K562 (cell line): Measurements from ENCODE around the gene TCF12. TPM values are rescaled to one million over a fixed set of nuclear protein-coding genes. Genes with fewer than 3 reads are reported as not detected.

Source experiments
- ATAC-seq: fragments of 200-7000 bp; cut with Tn5 transposase; 3 replicates; pipeline ENCODE4 v1.9.1; 2020; ENCODE audit warnings: moderate library complexity
- BruUV-seq: library from RNA; stranded (reverse); fragments of 400-500 nt; replicated peaks from 2 replicates; lab custom pipeline; 2021; lab: Mats Ljungman, UMichigan
- CTCF ChIA-PET: fragments of 300-600 bp; formaldehyde crosslinking; extraction: SDS; loops from one replicate; lab custom pipeline; 2021; ENCODE audit warnings: low intra/inter-chr PET ratio; lab: Yijun Ruan, JAX
- POLR2A ChIA-PET: fragments of 300-600, 350-650 bp; sonication (Branson Sonifier 250); formaldehyde crosslinking; extraction: SDS; loops from one replicate; lab custom pipeline; 2021; ENCODE audit warnings: antibody characterized with exemption, inconsistent platforms; lab: Yijun Ruan, JAX
- DNase-seq, 4 experiments: peaks; one replicate each; pipeline versions ENCODE4 v3.0.0 to v3.0.0-alpha.2; 2011 to 2018; ENCODE audit warnings: low spot score in 3 of 4, mixed read lengths in 3 of 4; ENCODE audit errors: extremely low read depth in 1 of 4
- FAIRE-seq: peaks from 2 replicates; lab custom pipeline; 2011; peaks lifted over from hg19 to GRCh38; lab: Jason Lieb, UNC
- H2AFZ ChIP-seq: 2 replicates; pipeline ENCODE4 v1.6.0; 2011; ENCODE audit warnings: low read depth, low read length, control low read depth, inconsistent platforms
- H3K27ac ChIP-seq: fragments of 200-600 bp; 3 replicates; pipeline ENCODE4 v1.8.0; 2011; ENCODE audit warnings: low read depth, mild to moderate bottlenecking, control low read depth, inconsistent platforms, low read length, moderate library complexity, mixed read lengths; ENCODE audit errors: extremely low read depth
- H3K27me3 ChIP-seq, 2 experiments: fragments of 300-600 bp in 1 of 2; 2 replicates in 1 of 2; 3 replicates in 1 of 2; pipeline versions ENCODE4 v1.6.0 to v1.8.0; 2011; ENCODE audit warnings: inconsistent platforms in 2 of 2, low read length in 2 of 2, mild to moderate bottlenecking in 1 of 2, mixed read lengths in 1 of 2, moderate library complexity in 1 of 2; ENCODE audit not compliant: control insufficient read depth in 2 of 2, insufficient read depth in 2 of 2
- H3K36me3 ChIP-seq: fragments of 300-600 bp; 3 replicates; pipeline ENCODE4 v1.8.0; 2011; ENCODE audit warnings: mild to moderate bottlenecking, low read length, inconsistent platforms; ENCODE audit not compliant: control insufficient read depth, insufficient read depth
- H3K4me1 ChIP-seq, 2 experiments: fragments of 200-600 bp in 1 of 2; replicated peaks in 1 of 2; 2 replicates in 1 of 2; 3 replicates in 1 of 2; pipeline versions ENCODE4 v1.5.1 to v1.8.0; 2011; ENCODE audit warnings: inconsistent platforms in 2 of 2, low read length in 2 of 2, mild to moderate bottlenecking in 1 of 2, mixed read lengths in 1 of 2, moderate library complexity in 1 of 2; ENCODE audit not compliant: control insufficient read depth in 2 of 2, insufficient read depth in 2 of 2
- H3K4me2 ChIP-seq: 2 replicates; pipeline ENCODE4 v1.6.1; 2011; ENCODE audit warnings: low read length, control low read depth, inconsistent platforms, mixed read lengths; ENCODE audit not compliant: insufficient read depth
- H3K4me3 ChIP-seq: fragments of 200-600 bp; sonication (generic), shearing (Covaris generic); 2 replicates; pipeline ENCODE4 v1.5.1; 2016; ENCODE audit warnings: control low read depth, inconsistent platforms
- H3K79me2 ChIP-seq: fragments of 200-600 bp; 3 replicates; pipeline ENCODE4 v1.8.0; 2011; ENCODE audit warnings: low read length, inconsistent platforms; ENCODE audit not compliant: control insufficient read depth, insufficient read depth
- H3K9ac ChIP-seq, 2 experiments: 2 replicates each; pipeline versions ENCODE4 v1.6.0 to v1.6.1; 2011; ENCODE audit warnings: low read depth in 2 of 2, low read length in 2 of 2, control low read depth in 1 of 2, inconsistent platforms in 1 of 2, mild to moderate bottlenecking in 1 of 2, mixed read lengths in 1 of 2; ENCODE audit not compliant: insufficient read depth in 1 of 2
- H3K9me1 ChIP-seq: one replicate; pipeline ENCODE4 v1.6.0; 2011; ENCODE audit warnings: inconsistent platforms, mild to moderate bottlenecking, low read length, moderate library complexity; ENCODE audit not compliant: control insufficient read depth, insufficient read depth
- H3K9me3 ChIP-seq: replicated peaks from 2 replicates; pipeline ENCODE4 v1.5.1; 2011; ENCODE audit warnings: low read depth, low read length, inconsistent platforms; ENCODE audit not compliant: control insufficient read depth, insufficient read depth
- H4K20me1 ChIP-seq: replicated peaks from 2 replicates; pipeline ENCODE4 v1.6.1; 2011; ENCODE audit warnings: low read length, inconsistent platforms, mixed read lengths; ENCODE audit not compliant: control insufficient read depth, insufficient read depth
- C11orf30 ChIP-seq: fragments of 450-650 bp; IDR thresholded peaks from 2 replicates; pipeline ENCODE4 v1.6.1; 2016; ENCODE audit warnings: low read depth, mild to moderate bottlenecking
- EP300 ChIP-seq: IDR thresholded peaks from 2 replicates; pipeline ENCODE4 v1.6.1; 2012; ENCODE audit warnings: low read length, improper control_type of control experiment
- FOS ChIP-seq: IDR thresholded peaks from 3 replicates; pipeline ENCODE4 v1.6.1; 2011; ENCODE audit not compliant: insufficient read length; ENCODE audit errors: extremely low read depth
- MAFF ChIP-seq: IDR thresholded peaks from 2 replicates; pipeline ENCODE4 v1.6.1; 2012; ENCODE audit warnings: low read length, improper control_type of control experiment
- MAFG ChIP-seq: fragments of 450-650 bp; conservative IDR thresholded peaks from 2 replicates; pipeline ENCODE4 v1.6.1; 2016; ENCODE audit warnings: missing genetic modification characterization, missing compliant biosample characterization
- MCM7 ChIP-seq, 2 experiments: fragments of 450-650 bp; IDR thresholded peaks; 2 replicates each; pipeline ENCODE4 v1.6.1; 2016 to 2018
- PHTF2 ChIP-seq: fragments of 250-450 bp; sonication (Bioruptor Pico); IDR thresholded peaks from 2 replicates; pipeline ENCODE4 v1.5.0; 2021; ENCODE audit warnings: mild to moderate bottlenecking
- POLR3A ChIP-seq: IDR thresholded peaks from 2 replicates; pipeline ENCODE4 v1.6.1; 2011; ENCODE audit warnings: borderline replicate concordance, mild to moderate bottlenecking, moderate library complexity; ENCODE audit not compliant: insufficient read length, insufficient read depth; ENCODE audit errors: extremely low read depth
- U2AF2 ChIP-seq: fragments of 200-400 bp; formaldehyde crosslinking; optimal IDR thresholded peaks from 2 replicates; pipeline ENCODE3; 2017; ENCODE audit warnings: low read depth, mild to moderate bottlenecking, low read length
- ZBTB7A ChIP-seq: IDR thresholded peaks from 2 replicates; pipeline ENCODE4 v1.6.1; 2011; ENCODE audit warnings: low read depth, mild to moderate bottlenecking, low read length, moderate library complexity, borderline replicate concordance; ENCODE audit not compliant: control insufficient read depth
- ZNF23 ChIP-seq: fragments of 250-450 bp; sonication (Bioruptor Pico); IDR thresholded peaks from 2 replicates; pipeline ENCODE4 v1.4.0; 2020; ENCODE audit warnings: mild to moderate bottlenecking
- ZNF316 ChIP-seq: fragments of 450-650 bp; IDR thresholded peaks from 2 replicates; pipeline ENCODE4 v1.6.1; 2016
- ZNF431 ChIP-seq: sonication (generic); formaldehyde crosslinking; IDR thresholded peaks from 2 replicates; pipeline ENCODE4 v1.8.0; 2022; ENCODE audit warnings: mild to moderate bottlenecking, missing genetic modification reagents
- ZNF584 ChIP-seq: fragments of 200-800 bp; sonication (Bioruptor generic); IDR thresholded peaks from 2 replicates; pipeline ENCODE4 v1.6.1; 2016; ENCODE audit warnings: low read depth, mild to moderate bottlenecking, missing genetic modification characterization, missing compliant biosample characterization
- ZNF695 ChIP-seq: fragments of 450-650 bp; formaldehyde crosslinking; IDR thresholded peaks from 2 replicates; pipeline ENCODE4 v1.4.0; 2020; ENCODE audit warnings: mild to moderate bottlenecking, moderate library complexity
- WGBS: fragments of 100-300 bp; shearing (Covaris generic); methylation state at CpG from one replicate; pipeline ENCODE4 v1.1.6; 2016; ENCODE audit warnings: low coverage, mixed read lengths; ENCODE audit not compliant: insufficient coverage; ENCODE audit errors: missing lambda C conversion rate; 5-methylcytosine and 5-hydroxymethylcytosine counted together
- in situ Hi-C: fragments of 300-500 bp; cut with MboI; formaldehyde crosslinking; loops from 4 replicates; pipeline ENCODE4 v1.15.0; 2018; ENCODE audit warnings: inconsistent platforms, mixed read lengths
- intact Hi-C: fragments of 100-400 bp; cut with micrococcal nuclease; formaldehyde crosslinking; loops from 2 replicates; pipeline ENCODE4 v1.14.2; 2022
- polyA plus RNA-seq, 8 experiments: library from polyadenylated mRNA; depleted of rRNA in 4 of 8; stranded (reverse) in 5 of 8; unstranded in 3 of 8; fragments of >200 nt; fragmentation: Nextera tagmentation in 2 of 8; fragmentation: Illumina TruSeq in 1 of 8; extraction: Ambion mirVana in 2 of 8; extraction: Trizol in 1 of 8; gene quantifications; 2 replicates each; pipeline versions ENCODE4 v1.2.1 to v1.2.3, GENCODE V29; 2011 to 2014; ENCODE audit warnings: inconsistent platforms in 1 of 8, missing spikeins in 1 of 8
- total RNA-seq, 7 experiments: library from RNA; depleted of rRNA in 6 of 7; stranded (reverse); fragments of >200 nt in 6 of 7; fragmentation: Illumina TruSeq in 2 of 7; extraction: Trizol in 2 of 7; gene quantifications; 2 replicates each; pipeline versions ENCODE4 v1.2.1 to v1.2.3, GENCODE V29; 2011 to 2021; ENCODE audit warnings: low replicate concordance in 1 of 7
- TF ChIP-seq, protein P1 (sequence below): fragments of 250-450 bp; sonication (Bioruptor Pico); IDR thresholded peaks from 2 replicates; pipeline ENCODE4 v1.4.0; 2020; ENCODE audit warnings: mild to moderate bottlenecking, moderate library complexity, borderline replicate concordance
- TF ChIP-seq, protein P2 (sequence below): sonication (generic); formaldehyde crosslinking; IDR thresholded peaks from 2 replicates; pipeline ENCODE4 v1.9.0; 2022; ENCODE audit warnings: mild to moderate bottlenecking, missing genetic modification reagents
- TF ChIP-seq, protein P3 (sequence below), 2 experiments: IDR thresholded peaks in 1 of 2; conservative IDR thresholded peaks in 1 of 2; 2 replicates each; pipeline ENCODE4 v1.6.1; 2016; ENCODE audit warnings: low read depth in 2 of 2, mild to moderate bottlenecking in 1 of 2, missing compliant biosample characterization in 1 of 2, missing genetic modification characterization in 1 of 2, moderate library complexity in 1 of 2

The TCF12 gene
- total and polyA plus RNA-seq, 9 of the 15 experiments (the other 6 are each of a cell fraction or from before 2014, with no cell fraction given) = 10.5 to 132 (median 52.9) TPM

DNA sequence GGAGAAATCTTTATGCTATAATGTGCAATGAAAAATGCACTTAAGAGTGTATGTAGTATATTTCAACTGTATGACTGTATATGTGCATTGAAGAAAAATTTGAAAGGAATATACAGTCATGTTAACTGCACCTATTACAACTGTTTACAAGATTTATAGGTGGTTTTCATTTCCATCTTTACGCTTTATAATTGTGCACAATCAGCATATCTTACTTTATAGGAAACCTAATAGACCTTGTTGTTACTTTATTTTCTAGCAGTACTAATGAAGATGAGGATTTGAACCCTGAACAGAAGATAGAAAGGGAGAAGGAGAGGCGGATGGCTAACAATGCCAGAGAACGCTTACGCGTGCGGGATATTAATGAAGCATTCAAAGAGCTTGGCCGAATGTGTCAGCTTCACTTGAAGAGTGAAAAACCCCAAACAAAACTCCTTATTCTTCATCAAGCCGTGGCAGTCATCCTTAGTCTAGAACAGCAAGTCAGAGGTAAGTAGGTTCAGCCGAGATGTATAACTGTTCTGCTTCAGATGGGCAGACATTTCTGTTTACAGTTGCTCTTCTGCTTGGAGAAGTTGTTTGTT, 354.4 kb downstream of the TCF12 start:
- no peak overlapping the region for H3K4me3 ChIP-seq
- no peaks in the 10 kb centered on the region for H3K27me3 ChIP-seq
- peaks cover 47% of the 10 kb centered on the region for H3K36me3 ChIP-seq
- no peak for ATAC-seq
- H3K9ac ChIP-seq = no peak overlapping the region
- no peaks in the 10 kb centered on the region for H4K20me1 ChIP-seq
- no peak for FAIRE-seq
- no peaks in the 10 kb centered on the region; the same call in 1 of the 2 replicates for H3K9me3 ChIP-seq
- H3K79me2 ChIP-seq = no peaks in the 10 kb centered on the region
- intact Hi-C loops = no loop called here
- H3K9me1 ChIP-seq = peaks cover 2% of the 10 kb centered on the region
- ChIA-PET POLR2A (no interaction called here), CTCF (no interaction called here)
- no peak overlapping the region for H3K4me2 ChIP-seq
- H2AFZ ChIP-seq = no peak overlapping the region
- H3K4me1 ChIP-seq = no peaks in the 10 kb centered on the region
- in situ Hi-C loops = no loop called here
- WGBS = 88% methylated on average over 9 of the region's 9 CpGs
- no peak overlapping the region for H3K27ac ChIP-seq
- BruUV-seq = no TSS peak
- DNase-seq = no peak
- TF ChIP-seq ZNF431 = no peak
- TF ChIP-seq PHTF2 (CRISPR knock-in tag) = no peak
- TF ChIP-seq MAFF = peak; percentile 88
- TF ChIP-seq ZNF316 = peak; percentile 93
- TF ChIP-seq FOS = no peak
- no peak for TF ChIP-seq ZNF584 (CRISPR knock-in tag)
- TF ChIP-seq U2AF2 = no peak
- peak; percentile 81 for TF ChIP-seq C11orf30
- peak; percentile 78; the same call in 1 of the 2 replicates for TF ChIP-seq MAFG (tag)
- no peak for TF ChIP-seq MCM7 (IDR thresholded peaks at IDR 0.05)
- TF ChIP-seq ZNF23 (CRISPR knock-in tag) = no peak
- no peak for TF ChIP-seq ZNF695 (CRISPR knock-in tag)
- TF ChIP-seq, protein P1, sequence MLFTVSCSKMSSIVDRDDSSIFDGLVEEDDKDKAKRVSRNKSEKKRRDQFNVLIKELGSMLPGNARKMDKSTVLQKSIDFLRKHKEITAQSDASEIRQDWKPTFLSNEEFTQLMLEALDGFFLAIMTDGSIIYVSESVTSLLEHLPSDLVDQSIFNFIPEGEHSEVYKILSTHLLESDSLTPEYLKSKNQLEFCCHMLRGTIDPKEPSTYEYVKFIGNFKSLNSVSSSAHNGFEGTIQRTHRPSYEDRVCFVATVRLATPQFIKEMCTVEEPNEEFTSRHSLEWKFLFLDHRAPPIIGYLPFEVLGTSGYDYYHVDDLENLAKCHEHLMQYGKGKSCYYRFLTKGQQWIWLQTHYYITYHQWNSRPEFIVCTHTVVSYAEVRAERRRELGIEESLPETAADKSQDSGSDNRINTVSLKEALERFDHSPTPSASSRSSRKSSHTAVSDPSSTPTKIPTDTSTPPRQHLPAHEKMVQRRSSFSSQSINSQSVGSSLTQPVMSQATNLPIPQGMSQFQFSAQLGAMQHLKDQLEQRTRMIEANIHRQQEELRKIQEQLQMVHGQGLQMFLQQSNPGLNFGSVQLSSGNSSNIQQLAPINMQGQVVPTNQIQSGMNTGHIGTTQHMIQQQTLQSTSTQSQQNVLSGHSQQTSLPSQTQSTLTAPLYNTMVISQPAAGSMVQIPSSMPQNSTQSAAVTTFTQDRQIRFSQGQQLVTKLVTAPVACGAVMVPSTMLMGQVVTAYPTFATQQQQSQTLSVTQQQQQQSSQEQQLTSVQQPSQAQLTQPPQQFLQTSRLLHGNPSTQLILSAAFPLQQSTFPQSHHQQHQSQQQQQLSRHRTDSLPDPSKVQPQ = no peak
- TF ChIP-seq ZBTB7A = no peak
- TF ChIP-seq, protein P2, sequence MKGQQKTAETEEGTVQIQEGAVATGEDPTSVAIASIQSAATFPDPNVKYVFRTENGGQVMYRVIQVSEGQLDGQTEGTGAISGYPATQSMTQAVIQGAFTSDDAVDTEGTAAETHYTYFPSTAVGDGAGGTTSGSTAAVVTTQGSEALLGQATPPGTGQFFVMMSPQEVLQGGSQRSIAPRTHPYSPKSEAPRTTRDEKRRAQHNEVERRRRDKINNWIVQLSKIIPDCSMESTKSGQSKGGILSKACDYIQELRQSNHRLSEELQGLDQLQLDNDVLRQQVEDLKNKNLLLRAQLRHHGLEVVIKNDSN (CRISPR knock-in tag) = no peak
- no peak for TF ChIP-seq EP300
- no peak for TF ChIP-seq POLR3A
- TF ChIP-seq, protein P3, sequence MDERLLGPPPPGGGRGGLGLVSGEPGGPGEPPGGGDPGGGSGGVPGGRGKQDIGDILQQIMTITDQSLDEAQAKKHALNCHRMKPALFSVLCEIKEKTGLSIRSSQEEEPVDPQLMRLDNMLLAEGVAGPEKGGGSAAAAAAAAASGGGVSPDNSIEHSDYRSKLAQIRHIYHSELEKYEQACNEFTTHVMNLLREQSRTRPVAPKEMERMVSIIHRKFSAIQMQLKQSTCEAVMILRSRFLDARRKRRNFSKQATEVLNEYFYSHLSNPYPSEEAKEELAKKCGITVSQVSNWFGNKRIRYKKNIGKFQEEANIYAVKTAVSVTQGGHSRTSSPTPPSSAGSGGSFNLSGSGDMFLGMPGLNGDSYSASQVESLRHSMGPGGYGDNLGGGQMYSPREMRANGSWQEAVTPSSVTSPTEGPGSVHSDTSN (CRISPR knock-in tag; IDR thresholded peaks at IDR 0.05; ENCODE audit: low read depth) = no peak
- TF ChIP-seq, protein P3 (tag; conservative IDR thresholded peaks at IDR 0.05; ENCODE audit: low read depth) = no peak
